ENCODE results near the gene UTF1. TPM values are rescaled to one million over a fixed set of nuclear protein-coding genes. Genes with fewer than 3 reads are reported as not detected.

UTF1 gene
- total RNA-seq, 2 donors from 2014 or later = not detected

DNA sequence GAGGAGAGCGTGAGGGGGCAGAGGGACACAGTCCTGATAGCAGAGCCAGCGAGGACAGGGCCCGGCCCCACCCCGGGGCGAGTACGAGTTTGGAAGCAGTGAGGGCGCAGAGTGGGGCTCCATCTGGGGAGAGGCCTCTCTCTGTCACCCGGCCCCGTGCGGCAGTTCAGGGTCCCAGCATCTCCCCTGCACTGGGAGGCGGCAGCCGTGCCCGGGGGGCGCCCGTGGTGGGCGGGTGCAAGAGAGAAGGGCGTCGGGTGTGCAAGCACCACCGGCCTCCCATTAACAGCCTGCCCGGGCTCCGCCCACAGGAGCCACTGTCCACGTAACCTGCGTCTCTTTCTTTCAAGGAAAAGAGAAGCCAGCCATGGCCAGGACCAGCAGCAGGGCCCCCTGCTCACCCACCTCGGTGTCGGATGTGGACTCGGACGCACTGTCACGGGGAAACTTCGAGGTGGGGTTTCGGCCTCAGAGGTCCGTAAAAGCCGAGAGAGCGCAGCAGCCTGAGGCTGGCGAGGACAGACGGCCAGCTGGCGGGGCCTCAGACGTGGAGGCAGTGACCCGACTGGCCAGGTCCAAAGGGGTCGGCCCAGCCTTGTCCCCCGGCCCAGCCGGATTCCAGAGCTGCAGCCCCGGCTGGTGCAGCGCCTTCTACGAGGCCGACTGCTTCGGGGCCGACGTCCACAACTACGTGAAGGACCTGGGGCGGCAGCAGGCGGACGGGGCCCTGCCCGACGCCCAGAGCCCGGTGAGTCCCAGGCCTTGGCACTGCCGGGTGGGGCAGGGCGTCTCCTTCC lies 28.7 kb upstream of the UTF1 start:
- no peak for ATAC-seq (replicated peaks)
- Mint-ChIP-seq H3K36me3 (ENCODE audit: low read depth) (no peaks in the 10 kb centered on the region), H3K27me3 (no peaks in the 10 kb centered on the region), H3K9me3 (no peaks in the 10 kb centered on the region), H3K4me1 (no peaks in the 10 kb centered on the region), H3K27ac (no peak overlapping the region), H3K4me3 (no peak overlapping the region)

GRCh38 chr10:133201948-133202725 lies 27.9 kb upstream of the UTF1 start:
- ATAC-seq (replicated peaks) = no peak
- Mint-ChIP-seq H3K36me3 (ENCODE audit: low read depth) (no peaks in the 10 kb centered on the region), H3K4me3 (no peak overlapping the region), H3K4me1 (no peaks in the 10 kb centered on the region), H3K27me3 (no peaks in the 10 kb centered on the region), H3K9me3 (no peaks in the 10 kb centered on the region), H3K27ac (no peak overlapping the region)

GRCh38 chr10:133202778-133203651 lies 27.0 kb upstream of the UTF1 start:
- H3K36me3 Mint-ChIP-seq (ENCODE audit: low read depth) = no peaks in the 10 kb centered on the region
- no peaks in the 10 kb centered on the region for H3K27me3 Mint-ChIP-seq
- no peak overlapping the region for H3K4me3 Mint-ChIP-seq
- no peaks in the 10 kb centered on the region for H3K4me1 Mint-ChIP-seq
- H3K27ac Mint-ChIP-seq = no peak overlapping the region
- H3K9me3 Mint-ChIP-seq = no peaks in the 10 kb centered on the region
- ATAC-seq (replicated peaks) = no peak

GRCh38 chr10:133203652-133204195 lies 26.3 kb upstream of the UTF1 start:
- ATAC-seq (replicated peaks) = no peak
- H3K27me3 Mint-ChIP-seq = no peaks in the 10 kb centered on the region
- H3K27ac Mint-ChIP-seq = no peak overlapping the region
- H3K4me3 Mint-ChIP-seq = no peak overlapping the region
- no peaks in the 10 kb centered on the region for H3K4me1 Mint-ChIP-seq
- no peaks in the 10 kb centered on the region for H3K9me3 Mint-ChIP-seq
- no peaks in the 10 kb centered on the region for H3K36me3 Mint-ChIP-seq (ENCODE audit: low read depth)

DNA sequence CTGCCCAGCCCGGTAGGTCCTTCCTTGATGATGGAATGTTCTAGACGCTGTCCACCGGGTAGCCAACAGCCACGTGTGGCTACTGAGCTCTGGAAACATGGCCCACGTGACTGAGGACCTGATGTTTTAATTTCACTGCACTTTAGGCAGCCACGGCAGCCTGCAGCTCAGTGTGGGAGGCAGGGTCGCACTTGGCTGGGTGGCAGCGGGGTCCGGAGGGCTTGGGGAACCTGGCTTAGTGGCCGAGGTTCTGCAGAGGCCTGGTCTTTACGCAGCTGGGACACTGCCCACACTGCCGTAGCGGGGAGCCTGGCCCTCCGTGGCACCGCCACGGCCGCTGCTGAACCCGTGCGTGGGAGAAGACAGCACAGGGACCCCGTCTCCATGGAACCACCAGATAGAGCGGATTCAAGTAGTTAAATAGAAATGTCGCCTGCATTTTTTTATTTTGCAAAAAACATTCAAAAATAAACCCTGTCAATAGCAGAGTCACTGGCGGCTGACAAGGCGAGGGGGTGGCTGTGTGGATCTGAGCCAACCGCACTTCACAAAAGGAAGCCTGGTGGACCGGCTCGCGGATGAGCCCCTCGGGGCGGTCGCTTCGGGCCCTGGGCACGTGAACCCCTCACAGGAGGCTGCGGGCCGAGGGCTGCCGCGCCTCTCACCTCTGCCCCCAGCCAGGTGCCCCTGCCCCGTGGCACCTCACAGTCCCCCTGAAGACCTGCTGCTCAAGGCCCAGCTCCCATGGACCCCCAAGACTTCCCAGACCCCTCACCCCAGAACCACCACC lies 25.6 kb upstream of the UTF1 start:
- no peak overlapping the region for H3K27ac Mint-ChIP-seq
- no peaks in the 10 kb centered on the region for H3K27me3 Mint-ChIP-seq
- no peaks in the 10 kb centered on the region for H3K9me3 Mint-ChIP-seq
- no peaks in the 10 kb centered on the region for H3K4me1 Mint-ChIP-seq
- H3K4me3 Mint-ChIP-seq = no peak overlapping the region
- ATAC-seq (replicated peaks) = no peak
- H3K36me3 Mint-ChIP-seq (ENCODE audit: low read depth) = no peaks in the 10 kb centered on the region

DNA sequence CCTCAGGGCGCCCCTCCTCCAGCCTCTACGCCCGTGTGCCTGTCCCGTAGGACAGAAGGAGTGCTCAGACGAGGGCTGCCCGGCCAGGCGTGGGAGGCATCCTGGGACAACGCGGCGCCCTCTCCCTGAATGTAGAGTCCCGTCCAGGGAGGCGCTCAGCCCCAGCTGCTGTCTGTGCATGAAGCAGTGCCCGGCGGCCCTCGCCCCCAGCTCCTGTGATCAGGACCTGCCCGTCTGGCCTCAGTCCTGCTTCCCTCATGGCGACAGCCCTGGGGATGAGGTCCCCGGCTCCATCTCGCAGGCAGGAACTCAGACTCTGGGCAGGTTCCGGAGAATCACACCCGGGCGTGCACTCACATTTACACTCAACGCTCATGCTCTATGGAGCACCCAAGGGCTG lies 24.9 kb upstream of the UTF1 start:
- Mint-ChIP-seq H3K4me3 (no peak overlapping the region), H3K9me3 (no peaks in the 10 kb centered on the region)
- ATAC-seq (replicated peaks) = no peak

DNA sequence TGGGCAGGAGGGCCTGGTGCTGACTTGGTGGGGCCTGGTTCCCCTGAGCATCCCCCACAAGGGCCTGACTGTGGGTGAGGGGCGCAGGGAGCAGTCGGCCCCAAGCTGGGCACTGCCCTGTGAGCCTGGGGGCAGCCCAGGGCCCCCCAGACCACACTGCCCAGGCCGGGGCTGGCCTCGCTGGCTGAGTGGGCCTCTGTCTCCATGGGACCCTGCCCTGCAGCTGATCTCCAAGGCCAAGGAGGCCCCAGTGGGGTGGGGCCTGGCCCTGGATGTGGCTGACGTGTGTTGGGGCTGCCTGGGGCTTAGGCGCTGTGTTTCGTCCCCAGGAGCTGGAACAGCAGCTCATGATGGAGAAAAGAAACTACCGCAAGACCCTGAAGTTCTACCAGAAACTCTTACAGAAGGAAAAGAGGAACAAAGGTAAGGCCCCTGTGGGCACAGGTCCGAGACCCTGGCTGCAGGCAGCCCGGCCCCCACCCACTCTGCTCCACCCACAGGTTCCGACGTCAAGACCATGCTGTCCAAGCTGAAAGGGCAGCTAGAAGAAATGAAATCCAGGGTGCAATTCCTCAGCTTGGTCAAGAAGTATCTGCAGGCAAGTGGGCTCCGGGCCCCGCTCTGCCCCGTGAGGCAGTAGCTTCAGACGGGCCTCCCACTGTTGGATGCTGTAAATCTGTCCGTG lies 23.5 kb upstream of the UTF1 start:
- Mint-ChIP-seq H3K27me3 (no peaks in the 10 kb centered on the region), H3K9me3 (no peaks in the 10 kb centered on the region), H3K27ac (no peak overlapping the region), H3K36me3 (ENCODE audit: low read depth) (no peaks in the 10 kb centered on the region), H3K4me1 (no peaks in the 10 kb centered on the region), H3K4me3 (no peak overlapping the region)
- no peak for ATAC-seq (replicated peaks)

More for the DNA sequence above, 24.9 kb upstream of the UTF1 start:
- H3K4me1 Mint-ChIP-seq = no peaks in the 10 kb centered on the region
- no peaks in the 10 kb centered on the region for H3K36me3 Mint-ChIP-seq (ENCODE audit: low read depth)
- no peaks in the 10 kb centered on the region for H3K27me3 Mint-ChIP-seq
- H3K27ac Mint-ChIP-seq = no peak overlapping the region

GRCh38 chr10:133207041-133207600 lies 22.9 kb upstream of the UTF1 start:
- Mint-ChIP-seq H3K4me1 (no peaks in the 10 kb centered on the region), H3K9me3 (no peaks in the 10 kb centered on the region), H3K27ac (no peak overlapping the region), H3K36me3 (ENCODE audit: low read depth) (no peaks in the 10 kb centered on the region), H3K4me3 (no peak overlapping the region), H3K27me3 (no peaks in the 10 kb centered on the region)
- no peak for ATAC-seq (replicated peaks)

GRCh38 chr10:133207627-133208026 lies 22.4 kb upstream of the UTF1 start:
- no peak for ATAC-seq (replicated peaks)
- Mint-ChIP-seq H3K4me1 (no peaks in the 10 kb centered on the region), H3K27ac (no peak overlapping the region), H3K36me3 (ENCODE audit: low read depth) (no peaks in the 10 kb centered on the region), H3K4me3 (no peak overlapping the region), H3K9me3 (no peaks in the 10 kb centered on the region), H3K27me3 (no peaks in the 10 kb centered on the region)

- H3K9me3 Mint-ChIP-seq = no peaks in the 10 kb centered on the region
- no peaks in the 10 kb centered on the region for H3K27me3 Mint-ChIP-seq
- no peaks in the 10 kb centered on the region for H3K4me1 Mint-ChIP-seq
- no peaks in the 10 kb centered on the region for H3K36me3 Mint-ChIP-seq (ENCODE audit: low read depth)
- H3K27ac Mint-ChIP-seq = no peak overlapping the region
- ATAC-seq (replicated peaks) = no peak
- no peak overlapping the region for H3K4me3 Mint-ChIP-seq
Observed at GRCh38 chr10:133208466-133208865, 21.6 kb upstream of the UTF1 start.

DNA sequence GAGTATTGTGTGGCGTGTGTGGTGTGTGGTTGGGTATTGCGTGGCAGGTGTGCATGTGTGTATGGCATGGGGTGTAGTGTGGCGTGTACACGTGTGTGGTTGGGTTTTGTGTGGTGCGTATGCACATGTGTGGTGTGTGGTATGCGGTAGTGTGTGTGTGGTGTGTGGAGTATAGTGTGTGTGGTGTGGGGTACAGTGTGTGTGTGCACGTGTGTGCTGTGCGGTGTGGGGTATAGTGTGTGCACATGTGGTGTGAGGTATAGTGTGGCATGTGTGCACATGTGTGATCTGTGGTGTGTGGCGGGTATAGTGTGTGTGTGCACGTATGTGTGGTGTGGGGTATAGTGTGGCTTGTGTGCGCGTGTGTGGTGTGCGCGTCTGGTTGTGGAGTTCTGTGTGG lies 20.9 kb upstream of the UTF1 start:
- Mint-ChIP-seq H3K9me3 (no peaks in the 10 kb centered on the region), H3K27me3 (no peaks in the 10 kb centered on the region), H3K4me3 (no peak overlapping the region), H3K4me1 (no peaks in the 10 kb centered on the region), H3K36me3 (ENCODE audit: low read depth) (no peaks in the 10 kb centered on the region), H3K27ac (no peak overlapping the region)
- no peak for ATAC-seq (replicated peaks)

- H3K27me3 Mint-ChIP-seq = no peaks in the 10 kb centered on the region
- no peaks in the 10 kb centered on the region for H3K9me3 Mint-ChIP-seq
- H3K4me3 Mint-ChIP-seq = no peak overlapping the region
- H3K4me1 Mint-ChIP-seq = no peaks in the 10 kb centered on the region
- no peaks in the 10 kb centered on the region for H3K36me3 Mint-ChIP-seq (ENCODE audit: low read depth)
- H3K27ac Mint-ChIP-seq = no peak overlapping the region
- no peak for ATAC-seq (replicated peaks)
Observed at GRCh38 chr10:133209641-133210040, 20.4 kb upstream of the UTF1 start.
